A549 treated with dexamethasone at 1 μM for 4 hours (cell line): ENCODE data around the gene PDIA5. TPM values are rescaled to one million over a fixed set of nuclear protein-coding genes. Genes with fewer than 3 reads are reported as not detected.

Experiments used
- total RNA-seq: library from RNA; stranded (reverse); fragments of 200-300 nt; extraction: Qiagen RNA extraction; gene quantifications from 5 replicates; pipeline ENCODE4 v1.2.3, GENCODE V29; 2022

The PDIA5 gene
- total RNA-seq = 29.1 to 34.4 TPM (median 30.9 TPM) in 5 replicates

GRCh38 chr3:123066896-123067688 lies at the start of gene PDIA5:
Gene PDIA5 (plus strand): TSS chr3:123067025. CDS start chr3:123067165, 140 bp downstream.

GRCh38 chr3:123027292-123028232 lies 39.3 kb upstream of the PDIA5 start, which contains the start of gene SEMA5B:
Gene SEMA5B (minus strand): TSS chr3:123027763. CDS start chr3:122961263, 66,500 bp downstream.

GRCh38 chr3:123201557-123202427 lies 135.0 kb downstream of the PDIA5 start, which contains the start of gene SEC22A:
Gene SEC22A (plus strand): TSS chr3:123201943. CDS start chr3:123209218, 7,275 bp downstream.

Other genes with a start within 250 kb of the PDIA5 start
- gene SEMA5B, start 39.3 kb upstream of the PDIA5 start, total RNA-seq = 0.14 to 0.27 TPM (median 0.18 TPM) in 5 replicates
- 18.6 to 21.5 TPM (median 20.0 TPM) in 5 replicates for gene SEC22A, start 134.9 kb downstream of the PDIA5 start, total RNA-seq